Endothelial cell of umbilical vein (primary cell): ENCODE data around the gene ST6GALNAC4. TPM values are rescaled to one million over a fixed set of nuclear protein-coding genes. Genes with fewer than 3 reads are reported as not detected.

Experiments
- BruUV-seq: library from RNA; stranded (reverse); fragments of 400-500 nt; replicated peaks from 2 replicates; lab custom pipeline; 2021; lab: Mats Ljungman, UMichigan
- CTCF ChIA-PET: fragments of 300-600, 350-600 bp; sonication (Branson Sonifier 250); formaldehyde crosslinking; loops from one replicate; lab custom pipeline; 2021; ENCODE audit warnings: antibody characterized with exemption, inconsistent platforms; lab: Charles Lee
- POLR2A ChIA-PET: fragments of 300-600, 350-600 bp; sonication (Branson Sonifier 250); formaldehyde crosslinking; loops from one replicate; lab custom pipeline; 2021; ENCODE audit warnings: antibody characterized with exemption, inconsistent platforms; lab: Charles Lee
- DNase-seq: peaks from one replicate; pipeline ENCODE4 v3.0.0-alpha.2; 2011; ENCODE audit warnings: low read depth, low spot score
- FAIRE-seq: peaks from 2 replicates; lab custom pipeline; 2011; peaks lifted over from hg19 to GRCh38; lab: Jason Lieb, UNC
- H2AFZ ChIP-seq: 2 replicates; pipeline ENCODE4 v1.6.0; 2012; ENCODE audit warnings: low read depth, low read length, control low read depth, inconsistent platforms
- H3K27ac ChIP-seq: 2 replicates; pipeline ENCODE4 v1.5.1; 2011; ENCODE audit warnings: low read depth, mild to moderate bottlenecking, control low read depth, low read length, moderate library complexity; ENCODE audit not compliant: insufficient read depth
- H3K27me3 ChIP-seq, 2 experiments: 2 replicates each; pipeline versions ENCODE4 v1.6.0 to v1.6.1; 2011; ENCODE audit warnings: low read length in 2 of 2, mixed read lengths in 1 of 2; ENCODE audit not compliant: control insufficient read depth in 2 of 2, insufficient read depth in 2 of 2
- H3K36me3 ChIP-seq, 2 experiments: 2 replicates in 1 of 2; 3 replicates in 1 of 2; pipeline ENCODE4 v1.5.1; 2011; ENCODE audit warnings: low read length in 2 of 2, mild to moderate bottlenecking in 1 of 2, moderate library complexity in 1 of 2; ENCODE audit not compliant: control insufficient read depth in 2 of 2, insufficient read depth in 2 of 2; ENCODE audit errors: extremely low read depth in 1 of 2
- H3K4me1 ChIP-seq: 3 replicates; pipeline ENCODE4 v1.5.1; 2011; ENCODE audit warnings: mild to moderate bottlenecking, low read length; ENCODE audit not compliant: control insufficient read depth, insufficient read depth; ENCODE audit errors: extremely low read depth
- H3K4me2 ChIP-seq: 2 replicates; pipeline ENCODE4 v1.6.1; 2011; ENCODE audit warnings: low read length, control low read depth, mixed read lengths; ENCODE audit not compliant: insufficient read depth
- H3K4me3 ChIP-seq, 3 experiments: fragments of 200-600 bp in 1 of 3; sonication (generic), shearing (Covaris generic) in 1 of 3; replicated peaks in 1 of 3; 2 replicates each; pipeline ENCODE4 v1.5.1; 2011 to 2016; ENCODE audit warnings: control low read depth in 3 of 3, low read length in 3 of 3, mild to moderate bottlenecking in 2 of 3, inconsistent platforms in 1 of 3, low read depth in 1 of 3, moderate library complexity in 1 of 3; ENCODE audit not compliant: insufficient read depth in 1 of 3
- H3K79me2 ChIP-seq: 2 replicates; pipeline ENCODE4 v1.6.0; 2012; ENCODE audit warnings: low read length, inconsistent platforms; ENCODE audit not compliant: control insufficient read depth, insufficient read depth
- H3K9ac ChIP-seq: replicated peaks from 2 replicates; pipeline ENCODE3; 2011; ENCODE audit warnings: low read length, control low read depth; ENCODE audit not compliant: insufficient read depth; ENCODE audit errors: extremely low read depth
- H3K9me1 ChIP-seq: replicated peaks from 3 replicates; pipeline ENCODE4 v1.6.0; 2011; ENCODE audit warnings: mild to moderate bottlenecking, low read length; ENCODE audit not compliant: control insufficient read depth, insufficient read depth; ENCODE audit errors: extremely low read depth
- H3K9me3 ChIP-seq: replicated peaks from 2 replicates; pipeline ENCODE4 v1.5.1; 2012; ENCODE audit warnings: low read length, inconsistent platforms; ENCODE audit not compliant: control insufficient read depth, insufficient read depth
- H4K20me1 ChIP-seq: replicated peaks from 2 replicates; pipeline ENCODE3; 2011; ENCODE audit warnings: mild to moderate bottlenecking, low read length; ENCODE audit not compliant: control insufficient read depth, insufficient read depth; ENCODE audit errors: extremely low read depth
- EZH2 ChIP-seq: IDR thresholded peaks from 2 replicates; pipeline ENCODE4 v1.6.1; 2012; ENCODE audit warnings: borderline replicate concordance, low read depth, mild to moderate bottlenecking, moderate library complexity, low read length, inconsistent platforms; ENCODE audit not compliant: severe bottlenecking
- FOS ChIP-seq: IDR thresholded peaks from 2 replicates; pipeline ENCODE4 v1.6.1; 2011; ENCODE audit warnings: mild to moderate bottlenecking, low read length, moderate library complexity, borderline replicate concordance; ENCODE audit not compliant: insufficient read depth
- GATA2 ChIP-seq: IDR thresholded peaks from 2 replicates; pipeline ENCODE4 v1.7.0; 2011; ENCODE audit warnings: low read depth, mild to moderate bottlenecking, moderate library complexity, mixed read lengths, low read length; ENCODE audit not compliant: insufficient read length, insufficient read depth
- JUN ChIP-seq: IDR thresholded peaks from 2 replicates; pipeline ENCODE4 v1.6.1; 2011; ENCODE audit warnings: borderline replicate concordance, low read depth; ENCODE audit not compliant: insufficient read length, insufficient read depth
- MAX ChIP-seq: IDR thresholded peaks from 2 replicates; pipeline ENCODE4 v1.6.1; 2011; ENCODE audit not compliant: insufficient read depth, insufficient read length
- MYC ChIP-seq: IDR thresholded peaks from one replicate; pipeline ENCODE4 v1.6.1; 2011; ENCODE audit warnings: mild to moderate bottlenecking, low read depth, low read length
- POLR2A ChIP-seq: IDR thresholded peaks from 2 replicates; pipeline ENCODE4 v1.6.1; 2012; ENCODE audit warnings: low read depth, mild to moderate bottlenecking, control low read depth, low read length
- POLR2AphosphoS5 ChIP-seq: IDR thresholded peaks from 2 replicates; pipeline ENCODE4 v1.6.1; 2012; ENCODE audit warnings: low read depth, mild to moderate bottlenecking, control low read depth, low read length, moderate library complexity; ENCODE audit not compliant: insufficient read depth
- dilution Hi-C: fragments of 300-500 bp; cut with MboI; formaldehyde crosslinking; loops from one replicate; pipeline ENCODE4 v1.15.0; 2019; ENCODE audit warnings: low sequenced_read_pairs; ENCODE audit not compliant: extremely low pct_ligation_motif_present
- intact Hi-C: fragments of 100-400 bp; cut with micrococcal nuclease; formaldehyde crosslinking; loops from one replicate; pipeline ENCODE4 v1.10.0; 2022
- polyA plus RNA-seq, 4 experiments: library from polyadenylated mRNA; depleted of rRNA in 3 of 4; stranded (reverse) in 3 of 4; unstranded in 1 of 4; fragments of >200 nt; gene quantifications; 2 replicates each; pipeline versions ENCODE4 v1.2.1 to v1.2.3, GENCODE V29; 2011 to 2012; ENCODE audit warnings: missing spikeins in 1 of 4
- total RNA-seq: library from RNA; stranded (reverse); gene quantifications from 2 replicates; pipeline ENCODE4 v1.2.3, GENCODE V29; 2021
- TF ChIP-seq, protein P1 (sequence below), 2 donors: IDR thresholded peaks; 1 replicate in 1 of 2; 2 replicates in 1 of 2; pipeline ENCODE4 v1.5.1; 2011; ENCODE audit warnings: low read length in 2 of 2, mild to moderate bottlenecking in 2 of 2, moderate library complexity in 2 of 2, control low read depth in 1 of 2, inconsistent platforms in 1 of 2, low read depth in 1 of 2; ENCODE audit not compliant: insufficient read depth in 1 of 2; ENCODE audit errors: extremely low read depth in 1 of 2

ST6GALNAC4 gene
- total and polyA plus RNA-seq, 2 donors (not counting 3 experiments of a cell fraction or from before 2014, with no cell fraction given): 45.9 to 85.3 TPM

DNA sequence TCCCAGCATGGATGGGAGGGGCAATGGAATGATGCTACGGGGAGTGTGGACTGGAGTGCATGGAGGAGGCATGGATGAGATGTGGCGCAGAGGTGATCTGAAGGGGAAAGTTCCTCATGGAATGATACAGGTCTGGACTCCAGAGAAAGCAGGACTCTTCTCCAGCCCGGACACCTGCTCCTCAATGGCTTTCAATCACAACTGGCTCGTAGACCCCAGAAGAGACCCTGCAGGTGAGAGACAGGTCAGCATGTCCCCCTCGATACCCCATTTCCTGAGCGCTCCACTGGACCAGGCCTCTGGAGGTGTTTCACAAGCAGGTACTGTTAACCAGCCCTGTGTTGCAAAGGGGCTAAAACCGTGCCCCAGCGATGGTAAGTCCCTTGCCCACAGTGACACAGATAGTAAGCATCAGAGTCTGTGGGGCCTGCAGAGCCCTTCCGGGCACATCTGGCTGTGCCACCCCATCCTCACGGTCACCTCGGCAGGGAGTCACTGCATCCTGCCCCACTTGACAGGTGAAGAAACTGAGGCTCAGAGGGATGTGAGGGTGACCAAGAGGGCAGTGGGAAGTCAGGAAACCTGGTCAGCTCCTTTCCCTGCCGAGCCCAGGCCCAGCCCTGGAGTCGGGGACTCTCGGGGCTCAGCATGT lies 26.3 kb upstream of the ST6GALNAC4 start:
- FAIRE-seq (no peak), DNase-seq (no peak)
- Histone ChIP-seq H2AFZ (no peak overlapping the region), H3K4me1 (peaks cover 3% of the 10 kb centered on the region), H3K9me3 (no peaks in the 10 kb centered on the region), H3K9me1 (no peaks in the 10 kb centered on the region), H3K27ac (no peak overlapping the region), H3K79me2 (no peaks in the 10 kb centered on the region), H3K27me3 (no peaks in the 10 kb centered on the region), H3K36me3 (peaks cover 0 to 5% of the 10 kb centered on the region in 2 experiments), H3K4me3 (no peak overlapping the region), H3K4me2 (no peak overlapping the region), H3K9ac (no peak overlapping the region), H4K20me1 (no peaks in the 10 kb centered on the region)
- no TSS peak for BruUV-seq
- TF ChIP-seq GATA2: no peak
- no peak for TF ChIP-seq MAX
- TF ChIP-seq, protein P1, sequence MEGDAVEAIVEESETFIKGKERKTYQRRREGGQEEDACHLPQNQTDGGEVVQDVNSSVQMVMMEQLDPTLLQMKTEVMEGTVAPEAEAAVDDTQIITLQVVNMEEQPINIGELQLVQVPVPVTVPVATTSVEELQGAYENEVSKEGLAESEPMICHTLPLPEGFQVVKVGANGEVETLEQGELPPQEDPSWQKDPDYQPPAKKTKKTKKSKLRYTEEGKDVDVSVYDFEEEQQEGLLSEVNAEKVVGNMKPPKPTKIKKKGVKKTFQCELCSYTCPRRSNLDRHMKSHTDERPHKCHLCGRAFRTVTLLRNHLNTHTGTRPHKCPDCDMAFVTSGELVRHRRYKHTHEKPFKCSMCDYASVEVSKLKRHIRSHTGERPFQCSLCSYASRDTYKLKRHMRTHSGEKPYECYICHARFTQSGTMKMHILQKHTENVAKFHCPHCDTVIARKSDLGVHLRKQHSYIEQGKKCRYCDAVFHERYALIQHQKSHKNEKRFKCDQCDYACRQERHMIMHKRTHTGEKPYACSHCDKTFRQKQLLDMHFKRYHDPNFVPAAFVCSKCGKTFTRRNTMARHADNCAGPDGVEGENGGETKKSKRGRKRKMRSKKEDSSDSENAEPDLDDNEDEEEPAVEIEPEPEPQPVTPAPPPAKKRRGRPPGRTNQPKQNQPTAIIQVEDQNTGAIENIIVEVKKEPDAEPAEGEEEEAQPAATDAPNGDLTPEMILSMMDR (IDR thresholded peaks at IDR 0.05; ENCODE audit: extremely low read depth in 1 of 2, insufficient read depth in 1 of 2, low read depth in 1 of 2, low read length in 2 of 2): no peak
- no peak for TF ChIP-seq POLR2AphosphoS5
- TF ChIP-seq POLR2A: no peak
- no peak for TF ChIP-seq EZH2
- TF ChIP-seq JUN: no peak
- no peak for TF ChIP-seq MYC
- no peak for TF ChIP-seq FOS
- intact Hi-C loops (loop anchor here (1.0 to 2.0 kb wide), 6 partner anchors 38 to 174 kb away; partner anchors contain the start of gene EEIG1), dilution Hi-C loops (no loop called here)
- ChIA-PET CTCF (interaction anchor here (0.6 to 6.5 kb wide), 54 partner anchors 9 to 303 kb away, joined by 3 to 203 read pairs (median 5); partner anchors contain the start of genes EEIG1, NAIF1, PIP5KL1 and SLC25A25), POLR2A (no interaction called here)
